Endometrial microvascular endothelial cells (primary cell): Measurements from ENCODE around the gene IL1A. TPM values are rescaled to one million over a fixed set of nuclear protein-coding genes. Genes with fewer than 3 reads are reported as not detected.

Source experiments
- in situ Hi-C: cut with HindIII; loops from 2 replicates; pipeline ENCODE4 v1.10.0; 2017; ENCODE audit warnings: low sequenced_read_pairs, low pct_unique_long_range_greater_than_20kb; ENCODE audit errors: inconsistent ontology term
- total RNA-seq: library from RNA; depleted of rRNA; stranded (reverse); fragments of >200 nt; gene quantifications from one replicate; pipeline ENCODE4 v1.2.3, GENCODE V29; 2015; ENCODE audit errors: inconsistent ontology term

The IL1A gene
- total RNA-seq, 1 donor from 2014 or later = 0.65 TPM

DNA sequence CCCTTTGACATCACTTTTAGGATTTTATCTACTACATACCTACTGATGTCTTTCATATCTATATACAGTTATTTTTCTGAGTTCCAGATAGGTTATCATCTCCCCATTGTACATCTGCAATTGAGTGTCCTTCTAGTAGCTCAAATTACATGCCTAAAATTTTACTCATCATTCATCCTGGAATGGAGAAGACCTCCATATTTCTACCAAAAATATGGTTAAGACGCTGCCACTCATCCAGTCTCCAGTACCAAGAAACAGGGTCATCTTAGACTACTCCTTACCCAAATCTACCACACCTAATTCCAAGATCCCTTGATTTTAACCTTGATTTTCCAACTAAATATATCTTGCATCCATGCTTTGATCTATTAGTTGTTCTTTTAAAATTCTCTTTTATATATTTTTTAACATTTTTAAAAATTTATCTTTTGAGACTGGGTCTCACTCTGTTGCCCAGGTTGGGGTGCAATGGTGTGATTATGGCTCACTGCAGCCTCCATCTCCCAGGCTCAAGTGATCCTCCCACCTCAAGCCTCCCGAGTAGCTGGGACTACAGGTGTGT lies 11.3 kb downstream of the IL1A start:
- in situ Hi-C loops = loop anchor here (25.0 kb wide), 1 partner anchor 164 kb away; no protein-coding TSS in a partner anchor

DNA sequence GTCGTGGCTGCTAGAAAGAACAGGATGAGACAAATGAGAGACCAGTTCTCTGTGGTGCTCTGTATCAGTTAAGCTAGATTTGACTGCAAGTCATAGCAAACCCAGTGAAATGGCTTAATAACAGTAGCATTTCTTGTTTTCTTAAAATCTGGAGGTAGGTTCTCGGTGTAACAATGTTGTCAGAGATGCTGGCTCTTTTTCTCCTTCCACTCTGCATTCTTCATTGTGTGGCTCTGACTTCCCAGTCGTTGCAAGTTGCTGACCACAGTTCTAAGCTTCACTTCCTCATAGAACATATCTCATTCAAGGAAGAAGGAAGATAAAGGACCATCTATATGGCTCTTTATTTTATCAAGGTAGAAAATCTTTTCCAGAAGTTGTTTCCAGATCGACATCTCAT lies 12.0 kb downstream of the IL1A start:
- in situ Hi-C loops = loop anchor here (25.0 kb wide), 1 partner anchor 165 kb away; no protein-coding TSS in a partner anchor

DNA sequence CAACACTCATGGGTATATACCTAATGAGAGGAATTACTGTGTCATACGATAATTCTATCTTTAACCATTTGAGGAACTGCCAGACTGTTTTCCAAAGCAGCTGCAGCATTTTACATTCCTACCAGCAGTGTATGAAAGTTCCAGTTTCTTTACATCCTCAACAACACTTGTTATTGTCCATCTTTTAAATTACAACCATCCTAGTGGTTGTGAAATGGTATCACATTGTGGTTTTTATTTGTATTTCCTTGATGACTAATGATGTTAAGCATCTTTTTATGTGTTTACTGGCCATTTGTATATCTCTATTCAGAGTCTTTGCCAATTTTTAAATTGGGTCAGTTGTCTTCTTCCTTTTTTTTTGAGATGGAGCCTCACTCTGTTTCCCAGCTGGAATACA lies 15.9 kb downstream of the IL1A start:
- in situ Hi-C loops = loop anchor here (25.0 kb wide), 1 partner anchor 169 kb away; no protein-coding TSS in a partner anchor

DNA sequence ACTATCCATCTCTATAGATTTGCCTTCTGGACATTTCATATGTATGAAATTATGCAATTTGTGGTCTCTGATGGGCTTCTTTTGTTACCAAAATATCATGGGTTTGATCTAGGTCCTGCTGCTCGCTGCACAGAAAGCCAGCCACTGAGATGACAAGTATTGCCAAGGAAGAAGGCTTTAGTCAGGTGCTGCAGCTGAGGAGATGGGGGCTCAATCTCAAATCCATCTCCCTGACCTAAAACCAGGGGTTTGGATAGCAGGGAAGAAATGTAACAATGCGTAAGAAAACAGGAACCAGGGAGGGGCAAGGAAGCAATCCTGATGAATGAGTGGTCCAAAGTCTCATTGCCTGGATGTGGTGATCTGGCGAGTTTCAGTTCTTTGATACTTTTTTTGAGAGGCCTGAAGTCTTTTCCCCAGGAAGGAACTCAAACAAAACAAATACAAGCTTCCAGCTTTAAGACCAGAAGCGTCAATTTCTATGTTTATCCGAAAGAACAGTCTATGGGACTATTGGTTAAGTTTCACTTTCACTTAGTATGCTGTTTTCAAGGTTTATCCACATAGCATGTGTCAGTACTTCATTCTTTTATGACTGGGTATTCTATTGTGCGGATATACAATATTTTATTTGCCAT lies 16.5 kb downstream of the IL1A start:
- in situ Hi-C loops = loop anchor here (25.0 kb wide), 1 partner anchor 169 kb away; no protein-coding TSS in a partner anchor

DNA sequence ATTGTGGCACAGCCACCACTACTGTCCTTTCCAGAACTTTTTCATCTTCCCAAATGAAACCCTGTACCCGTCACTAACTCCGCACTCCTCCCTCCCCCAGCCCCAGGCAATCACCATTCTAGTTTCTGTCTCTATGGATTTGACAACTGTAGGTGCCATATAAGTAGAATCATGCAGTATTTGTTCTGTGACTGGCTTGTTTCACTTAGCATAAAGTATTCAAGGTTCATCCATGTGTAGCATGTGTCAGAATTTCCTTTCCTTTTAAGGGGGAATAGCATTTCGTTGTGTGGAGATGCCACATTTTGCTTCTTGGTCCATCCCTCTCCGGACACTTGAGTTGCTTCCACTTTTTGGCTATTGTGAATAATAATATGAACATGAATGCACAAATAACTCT lies 19.0 kb downstream of the IL1A start:
- in situ Hi-C loops = loop anchor here (25.0 kb wide), 1 partner anchor 172 kb away; no protein-coding TSS in a partner anchor

DNA sequence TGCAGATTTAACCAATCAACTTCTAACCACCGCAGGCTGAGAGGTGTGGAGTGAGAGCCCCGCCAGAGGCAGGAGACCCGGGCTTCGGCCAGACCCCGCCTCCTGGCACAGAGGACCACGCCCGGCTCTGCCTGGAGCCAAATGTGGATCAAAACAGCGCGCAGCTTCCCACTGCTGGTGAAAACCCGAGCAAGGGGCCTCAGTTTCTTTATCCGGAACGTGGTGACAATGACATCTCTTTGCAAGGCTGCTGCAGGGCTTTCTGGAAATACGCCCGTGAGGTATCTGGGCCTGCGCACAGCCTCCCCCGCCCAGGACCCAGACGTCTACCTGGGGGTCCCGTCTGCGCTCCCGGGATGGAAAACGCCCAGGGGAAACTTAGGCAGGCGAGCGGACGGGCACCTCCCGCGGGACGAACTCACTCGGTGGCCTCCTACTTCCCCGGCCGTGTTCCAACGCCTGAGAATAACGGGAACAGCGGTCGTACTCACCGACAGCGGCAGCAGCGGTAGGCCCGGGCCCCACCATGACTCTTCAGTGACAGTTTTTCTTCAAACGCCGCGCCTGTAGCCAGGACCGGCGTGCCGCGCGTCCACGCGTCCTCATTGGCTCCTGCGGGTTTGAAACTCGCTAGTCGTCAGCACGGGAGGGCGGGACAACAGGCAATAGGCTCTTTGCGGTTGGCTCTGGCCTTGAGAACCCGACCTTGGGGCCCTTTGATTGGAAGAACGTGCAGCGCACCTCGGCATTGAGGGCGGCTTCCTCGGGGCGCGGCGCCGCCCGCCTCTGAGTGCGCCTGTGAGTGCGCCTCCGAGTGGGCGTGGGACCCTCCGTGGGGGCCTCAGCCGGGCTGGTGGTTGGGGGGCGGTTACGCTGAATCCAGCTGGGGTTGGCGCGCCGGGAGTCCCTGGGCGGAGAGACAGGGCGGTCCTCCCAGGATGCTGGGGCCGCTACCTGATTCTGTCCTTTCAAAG lies 19.9 kb downstream of the IL1A start, which contains the start of gene CKAP2L:
CKAP2L (minus strand) TSS at position 539 of the 974 bp plus-strand sequence; CDS start at position 528, 11 bp downstream.
- in situ Hi-C loops = loop anchor here (25.0 kb wide), 1 partner anchor 173 kb away; no protein-coding TSS in a partner anchor

DNA sequence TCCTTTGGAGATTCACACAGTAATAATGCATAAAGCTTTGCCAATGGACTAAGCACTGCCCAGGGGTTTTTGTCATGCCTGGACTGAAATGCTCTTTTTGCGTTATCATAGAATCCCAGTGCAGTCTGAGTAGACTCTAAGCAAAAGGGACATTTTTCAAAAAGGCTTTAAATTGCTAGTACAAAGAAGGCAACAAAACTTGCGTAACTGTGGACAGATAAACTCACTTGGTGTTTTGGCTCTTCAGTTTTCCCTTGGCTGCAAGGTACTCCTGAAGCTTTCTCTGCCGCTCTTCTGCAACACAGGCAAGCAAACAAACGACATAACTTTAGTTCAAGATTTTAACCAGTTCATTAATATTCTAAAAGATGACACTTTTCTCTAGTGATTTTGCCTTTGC lies 22.0 kb downstream of the IL1A start:
- in situ Hi-C loops = loop anchor here (25.0 kb wide), 1 partner anchor 175 kb away; no protein-coding TSS in a partner anchor

DNA sequence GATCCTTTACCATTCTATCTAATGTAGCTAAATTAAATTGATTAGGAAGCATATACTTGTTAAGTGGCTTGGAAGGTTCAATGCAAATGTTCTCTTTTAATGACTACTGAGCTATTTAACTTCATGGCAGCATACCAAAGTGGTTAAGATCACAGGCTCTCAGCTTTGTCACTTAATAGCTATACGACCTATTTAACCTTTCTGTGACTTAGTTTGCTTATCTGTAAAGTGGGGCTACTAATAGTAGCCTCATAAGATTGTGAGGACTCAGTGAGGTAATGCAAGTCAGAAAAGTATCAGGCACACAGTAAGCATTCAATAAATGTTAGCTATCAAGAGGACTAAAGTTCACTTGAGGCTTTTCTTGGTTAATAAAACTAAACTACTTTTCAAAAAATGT lies 24.1 kb downstream of the IL1A start:
- in situ Hi-C loops = loop anchor here (25.0 kb wide), 1 partner anchor 177 kb away; no protein-coding TSS in a partner anchor

DNA sequence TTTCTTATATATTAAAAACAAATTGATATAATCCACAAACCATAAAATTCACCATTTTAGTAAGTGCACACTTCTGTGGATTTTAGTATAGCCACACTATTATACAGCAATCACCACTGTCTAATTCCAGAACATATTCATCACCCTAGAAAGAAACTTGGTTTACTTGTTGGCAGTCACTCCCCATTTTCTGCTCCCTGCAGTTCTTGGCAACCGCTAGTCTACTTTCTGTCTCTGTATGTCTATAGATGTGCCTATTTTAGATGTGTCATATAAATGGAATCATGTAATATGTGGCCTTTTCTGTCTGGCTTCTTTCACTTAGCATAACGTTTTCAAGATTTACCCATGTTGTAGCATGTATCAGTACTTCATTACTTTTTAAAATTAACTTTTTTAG lies 25.6 kb downstream of the IL1A start:
- in situ Hi-C loops = loop anchor here (25.0 kb wide), 1 partner anchor 179 kb away; no protein-coding TSS in a partner anchor

DNA sequence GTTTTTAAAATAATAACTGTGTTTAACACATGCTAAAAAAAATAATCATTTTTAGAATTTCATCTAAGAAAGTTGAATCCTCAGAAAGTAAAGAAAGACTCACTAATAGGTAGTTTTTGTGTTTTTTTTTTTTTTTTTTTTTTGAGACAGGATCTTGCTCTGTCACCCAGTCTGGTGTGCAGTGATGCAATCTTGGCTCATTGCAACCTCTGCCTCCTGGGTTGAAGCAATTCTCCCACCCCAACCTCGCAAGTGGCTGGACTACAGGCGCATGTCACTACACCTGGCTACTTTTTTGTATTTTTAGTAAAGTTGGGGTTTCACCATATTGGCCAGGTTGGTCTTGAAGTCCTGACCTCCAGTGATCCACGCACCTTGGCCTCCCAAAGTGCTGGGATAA lies 27.0 kb downstream of the IL1A start:
- in situ Hi-C loops = loop anchor here (25.0 kb wide), 1 partner anchor 180 kb away; no protein-coding TSS in a partner anchor

DNA sequence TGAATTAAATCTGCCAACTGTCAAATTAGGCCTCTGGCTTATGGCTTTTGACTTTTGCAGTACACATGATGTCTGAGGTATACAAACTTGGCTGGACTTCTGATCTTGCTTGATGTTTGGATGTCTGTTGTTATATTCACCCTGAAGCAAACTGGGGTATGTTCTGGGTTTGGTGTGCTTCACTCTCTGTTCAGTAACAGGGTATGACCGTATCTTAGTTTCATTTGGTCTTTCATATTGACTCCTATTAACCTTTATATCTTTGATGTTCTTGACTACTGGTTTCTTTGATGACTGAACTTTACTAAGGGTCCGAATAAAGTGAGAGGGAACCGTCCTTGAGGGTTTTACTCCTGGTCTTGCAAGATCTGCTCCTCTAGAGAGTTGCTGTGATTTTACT lies 28.1 kb downstream of the IL1A start:
- in situ Hi-C loops = loop anchor here (25.0 kb wide), 1 partner anchor 181 kb away; no protein-coding TSS in a partner anchor

DNA sequence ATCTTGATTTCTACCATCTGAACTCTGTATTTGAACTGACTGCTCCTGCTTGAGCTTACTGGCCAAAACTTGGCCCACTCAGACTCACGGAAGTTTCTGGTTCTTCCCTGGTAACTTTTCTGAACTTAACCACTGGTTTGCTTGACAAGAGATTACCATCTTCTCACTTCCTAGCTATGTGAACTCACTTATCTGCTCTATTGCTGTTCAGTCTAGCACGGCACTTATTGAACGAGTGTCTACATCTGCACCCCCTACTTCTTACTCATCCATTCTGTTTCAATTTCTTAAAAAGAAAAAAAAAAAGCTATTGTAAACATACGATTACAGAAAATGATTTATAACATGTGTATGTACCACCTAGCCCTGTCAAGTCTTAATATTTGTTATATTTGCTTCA lies 28.8 kb downstream of the IL1A start:
- in situ Hi-C loops = loop anchor here (25.0 kb wide), 1 partner anchor 182 kb away; no protein-coding TSS in a partner anchor

DNA sequence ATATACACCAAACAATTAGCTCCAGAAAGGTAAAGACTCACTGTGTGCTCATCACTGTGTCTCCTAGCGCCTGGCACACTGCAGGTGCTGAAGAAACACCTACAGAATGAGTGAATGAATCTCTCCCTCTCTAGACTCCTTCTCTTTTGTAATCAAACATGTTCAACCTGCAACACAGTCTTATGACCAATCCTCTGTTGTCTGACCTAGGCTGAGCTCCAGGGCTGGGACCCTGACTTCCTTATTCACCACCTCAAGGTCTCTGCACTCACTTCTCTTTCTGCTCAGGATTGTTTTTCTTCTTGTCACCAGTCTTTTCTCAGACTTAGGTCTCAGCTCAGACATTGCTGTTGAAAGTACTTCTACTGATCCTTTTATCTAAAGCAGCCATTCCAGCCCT lies 29.7 kb downstream of the IL1A start:
- in situ Hi-C loops = loop anchor here (25.0 kb wide), 1 partner anchor 183 kb away; no protein-coding TSS in a partner anchor

DNA sequence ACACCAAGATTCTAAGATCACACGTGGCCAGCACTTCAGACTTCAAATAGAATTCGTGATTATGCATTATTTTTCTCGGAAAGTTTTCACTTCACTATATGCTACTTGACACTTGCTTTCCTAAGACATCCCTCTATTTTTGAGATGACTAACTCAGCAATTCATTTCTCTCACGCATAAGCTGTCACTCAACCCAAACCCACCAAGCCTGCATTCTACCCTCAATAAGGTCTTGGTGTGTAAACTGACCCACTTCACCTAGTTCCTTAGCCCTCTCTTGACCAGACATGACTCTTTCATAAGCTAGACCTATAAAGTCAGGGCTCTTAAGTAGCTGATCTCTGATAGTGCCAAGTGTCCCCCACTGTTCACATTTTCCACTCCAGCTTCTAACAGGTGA lies 31.6 kb downstream of the IL1A start:
- in situ Hi-C loops = loop anchor here (25.0 kb wide), 1 partner anchor 185 kb away; no protein-coding TSS in a partner anchor

DNA sequence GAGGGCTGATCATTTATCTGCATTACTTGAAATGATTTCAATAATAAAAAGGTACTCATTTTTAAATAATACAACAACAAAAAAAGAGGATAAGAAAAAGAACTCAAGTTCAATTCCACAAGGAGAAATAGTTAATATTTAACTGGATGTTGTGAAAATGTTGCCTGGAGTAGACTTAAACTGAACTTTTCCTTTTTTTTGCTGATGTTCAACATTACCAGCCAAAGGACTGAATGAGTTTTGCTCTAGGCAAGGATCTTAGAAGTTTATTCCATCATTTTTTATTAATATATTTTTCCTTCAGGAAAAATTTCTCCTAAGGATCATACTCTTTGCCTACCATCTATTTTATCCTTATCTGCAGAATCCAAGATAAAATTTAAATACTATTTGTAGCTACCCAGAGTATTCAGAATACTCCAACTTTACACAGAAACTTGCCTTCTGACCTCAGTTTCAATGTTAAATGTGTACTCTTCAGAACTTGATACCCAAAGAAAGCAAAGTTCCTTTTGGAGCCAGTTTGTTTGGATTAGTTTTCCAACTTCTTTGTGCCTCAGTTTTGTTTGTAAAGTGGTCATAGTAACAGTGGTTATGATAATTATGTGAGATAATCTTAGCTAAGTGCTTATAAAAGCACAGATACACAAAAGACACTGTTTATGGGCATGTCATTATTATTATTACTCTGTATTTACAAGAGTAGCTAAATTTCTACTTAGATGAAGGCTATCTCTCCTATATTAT lies 32.7 kb downstream of the IL1A start:
- in situ Hi-C loops = loop anchor here (25.0 kb wide), 1 partner anchor 186 kb away; no protein-coding TSS in a partner anchor

DNA sequence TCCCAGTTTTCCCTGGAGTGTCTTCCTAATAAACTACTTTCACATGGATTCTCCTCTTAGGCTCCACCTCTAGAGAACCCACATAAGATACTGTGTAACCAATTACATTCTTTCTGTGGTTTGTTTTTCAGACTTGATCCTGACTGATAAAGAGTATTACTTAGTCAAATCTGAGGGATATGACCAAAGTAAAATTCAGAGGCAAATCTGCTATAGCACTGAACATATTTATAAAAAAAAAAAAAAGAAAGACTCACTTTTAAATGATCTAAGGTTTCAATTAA lies 33.8 kb downstream of the IL1A start:
- in situ Hi-C loops = loop anchor here (25.0 kb wide), 1 partner anchor 187 kb away; no protein-coding TSS in a partner anchor

DNA sequence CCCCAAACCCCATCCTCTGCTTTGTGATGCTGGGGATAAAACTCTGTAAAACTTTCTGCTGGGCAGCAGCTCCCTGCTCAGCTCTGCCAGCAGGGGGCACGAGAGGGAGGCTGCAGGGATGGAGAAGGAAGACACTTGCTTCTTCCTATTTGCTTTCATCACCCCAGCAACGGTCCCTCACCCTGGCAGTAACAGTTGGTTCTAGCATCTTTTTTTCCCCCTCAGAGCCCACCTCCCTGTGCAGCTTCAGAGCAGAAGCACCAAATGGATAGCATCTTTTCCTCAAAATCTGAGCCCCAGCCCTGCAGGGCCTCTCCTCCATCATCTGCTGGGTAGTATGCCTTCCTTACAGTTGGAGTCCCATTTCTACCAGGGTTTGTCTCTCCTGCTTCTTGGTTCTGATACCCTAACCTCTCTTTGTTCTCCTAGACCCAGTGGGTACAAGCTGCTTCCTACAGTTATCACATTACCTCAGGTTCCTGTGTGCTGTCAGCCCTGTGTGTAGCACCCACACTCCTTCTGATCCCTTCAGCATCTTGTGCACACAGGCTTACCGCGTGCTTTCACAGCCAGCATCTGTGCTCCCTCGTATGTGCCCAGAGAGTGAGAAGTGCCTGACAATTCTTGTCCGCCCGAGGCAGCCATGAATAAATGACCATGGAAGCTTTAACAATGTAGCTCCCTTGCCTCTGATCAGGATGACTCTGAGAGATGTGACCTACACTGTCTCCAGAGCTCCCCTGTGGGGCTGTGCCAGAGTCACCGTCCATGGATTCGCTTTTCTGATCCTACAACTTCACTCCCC lies 34.3 kb downstream of the IL1A start:
- in situ Hi-C loops = loop anchor here (25.0 kb wide), 1 partner anchor 187 kb away; no protein-coding TSS in a partner anchor
